SK-N-DZ (cell line): ENCODE results near the gene KRTAP3-1. TPM values are rescaled to one million over a fixed set of nuclear protein-coding genes. Genes with fewer than 3 reads are reported as not detected.
"Not testable (repeated sequence)": the region's sequence is repeated elsewhere in the genome, so short reads cannot be mapped to it uniquely, and the experiment has no call there.

Source experiments
- DNase-seq: peaks from one replicate; pipeline ENCODE4 v3.0.0-alpha.2; 2015; ENCODE audit warnings: low spot score
- polyA plus RNA-seq, 2 experiments: library from polyadenylated mRNA; depleted of rRNA; stranded (reverse); fragments of >200 nt; gene quantifications; 2 replicates each; pipeline ENCODE4 v1.2.3, GENCODE V29; 2014

KRTAP3-1 gene
- polyA plus RNA-seq (2014; cell fraction: cytosol; rRNA removed) = not detected in 2 replicates
- not detected in 2 replicates for polyA plus RNA-seq (2014; cell fraction: nucleus; rRNA removed)

DNA sequence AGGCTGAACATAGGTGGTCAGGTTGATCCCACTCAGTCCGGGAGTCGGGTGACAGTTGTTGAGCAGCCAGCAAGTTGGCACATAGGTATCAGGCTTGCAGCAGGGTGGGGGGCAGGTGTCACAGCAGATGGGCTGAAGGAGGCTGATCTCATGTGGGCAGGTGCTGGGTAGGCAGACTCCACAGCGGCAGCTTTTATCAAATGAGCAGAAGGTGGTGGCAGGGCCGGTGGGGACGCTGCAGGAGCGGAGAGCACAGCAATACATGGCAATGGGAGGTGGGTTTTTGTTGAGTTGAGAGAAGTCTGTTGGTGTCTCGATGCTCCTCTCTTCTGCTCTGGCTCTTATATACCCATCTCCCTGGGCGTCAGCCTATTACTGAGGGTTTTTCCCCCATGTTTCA, at the start of gene KRTAP3-1:
KRTAP3-1 (minus strand) TSS at position 318 of the 400 bp plus-strand sequence; CDS start at position 264, 54 bp downstream.
- DNase-seq = no peak

DNA sequence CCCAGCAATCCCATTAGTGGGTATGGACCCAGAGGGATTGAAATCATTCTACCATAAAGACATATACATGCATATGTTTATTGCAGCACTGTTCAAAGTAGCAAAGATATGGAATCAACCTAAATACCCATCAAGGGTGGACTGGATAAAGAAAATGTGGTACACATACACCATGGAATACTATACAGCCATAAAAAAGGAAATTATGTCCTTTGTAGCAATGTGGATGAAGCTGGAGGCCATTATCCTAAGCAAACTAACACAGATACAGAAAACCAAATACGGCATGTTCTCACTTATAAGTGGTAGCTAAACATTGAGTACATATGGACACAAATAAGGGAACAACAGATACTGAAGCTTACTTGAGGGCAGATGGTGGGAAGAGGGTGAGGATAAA, 48.6 kb upstream of the KRTAP3-1 start:
- DNase-seq = no peak

DNA sequence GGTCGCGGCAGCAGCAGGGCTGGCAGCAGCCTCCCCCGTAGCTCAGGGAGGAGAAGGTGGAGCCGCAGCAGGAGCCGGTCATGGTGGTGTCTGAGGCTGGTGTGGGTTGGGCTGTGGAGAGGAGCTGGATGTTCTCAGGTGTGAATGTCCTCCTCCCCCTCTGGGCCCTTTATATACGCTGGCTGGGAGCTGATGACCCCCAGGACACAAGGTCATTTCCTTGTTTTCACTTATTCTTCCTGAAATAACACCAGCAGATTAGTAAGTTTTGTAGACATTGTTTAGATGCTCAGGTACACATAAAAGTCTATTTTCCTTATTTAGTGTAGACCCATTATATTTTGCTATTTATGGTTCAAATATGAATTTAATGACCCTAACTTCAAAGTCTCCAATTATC, 46.2 kb upstream of the KRTAP3-1 start, which contains the start of gene KRTAP2-2:
KRTAP2-2 (minus strand) TSS at position 101 of the 400 bp plus-strand sequence; CDS start at position 82, 19 bp downstream.
- not testable (repeated sequence) for DNase-seq

DNA sequence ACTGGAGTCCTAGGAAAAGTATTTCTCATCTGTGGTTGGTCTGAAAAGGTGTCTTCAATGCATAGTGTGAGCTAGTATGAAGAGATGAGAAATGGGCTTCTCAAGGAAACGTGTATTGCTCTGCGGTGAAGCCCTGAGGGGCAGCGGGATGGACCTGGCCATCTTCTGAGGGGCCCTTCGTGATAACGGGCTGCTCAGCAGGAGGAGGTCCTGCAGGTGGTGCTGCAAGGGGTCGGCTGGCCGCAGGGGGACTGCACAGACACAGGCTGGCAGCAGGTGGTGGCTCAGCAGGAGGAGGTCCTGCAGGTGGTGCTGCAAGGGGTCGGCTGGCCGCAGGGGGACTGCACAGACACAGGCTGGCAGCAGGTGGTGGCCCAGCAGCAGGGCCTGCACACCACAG, 45.6 kb upstream of the KRTAP3-1 start:
- DNase-seq = not testable (repeated sequence)

DNA sequence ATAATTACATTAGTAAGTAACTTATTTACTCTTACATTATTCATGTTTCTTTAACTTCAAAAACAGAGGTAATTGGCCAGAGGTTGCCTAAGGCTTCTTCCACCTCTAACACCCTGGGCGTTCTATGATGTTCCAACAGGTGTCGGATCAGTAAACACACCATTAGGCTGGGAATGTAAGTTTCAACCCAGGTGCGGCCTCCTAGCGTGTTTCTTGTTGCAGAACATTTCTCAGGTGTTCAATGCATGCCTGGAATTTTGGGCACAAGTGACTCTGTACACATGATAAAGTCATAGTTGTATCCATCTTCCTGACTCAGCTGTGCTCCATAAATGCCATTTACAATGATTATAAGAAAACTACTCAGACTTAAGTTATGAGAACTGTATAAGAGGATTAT, 45.1 kb upstream of the KRTAP3-1 start:
- no peak for DNase-seq

DNA sequence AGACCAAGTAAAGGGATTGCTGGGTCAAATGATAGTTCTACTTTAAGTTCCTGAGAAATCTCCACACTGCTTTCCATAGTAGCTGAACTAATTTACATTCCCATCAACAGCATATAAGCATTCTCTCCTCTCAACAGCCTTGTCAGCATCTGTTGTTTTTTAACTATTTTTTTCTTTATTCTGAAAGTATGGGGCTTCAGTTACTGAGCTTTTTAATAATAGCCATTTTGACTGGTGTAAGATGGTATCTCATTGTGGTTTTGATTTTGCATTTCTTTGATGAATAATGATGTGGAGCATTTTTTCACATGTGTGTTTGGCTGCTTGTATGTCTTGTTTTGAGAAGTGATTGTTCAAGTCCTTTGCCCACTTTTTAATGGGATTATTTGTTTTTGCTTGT, 43.6 kb upstream of the KRTAP3-1 start:
- DNase-seq = no peak

DNA sequence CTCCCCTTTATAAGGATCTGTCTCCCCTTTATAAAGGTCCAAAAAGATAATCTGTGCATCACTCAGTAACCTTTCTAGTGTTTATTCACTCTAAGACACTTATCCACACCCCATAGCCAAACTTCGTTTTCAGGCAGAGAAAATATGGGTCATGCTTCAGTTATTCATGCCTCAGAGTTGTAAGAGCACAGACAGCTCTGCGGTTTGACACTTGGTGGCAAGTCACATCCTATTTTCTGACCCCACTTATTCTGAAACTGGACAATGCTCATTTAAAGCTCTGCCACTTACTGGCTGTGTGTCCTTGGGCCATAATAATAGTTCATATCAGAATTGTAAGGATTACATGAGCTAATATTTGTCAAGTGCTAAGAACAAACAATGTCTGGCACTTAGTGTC, 40.2 kb upstream of the KRTAP3-1 start:
- no peak for DNase-seq

DNA sequence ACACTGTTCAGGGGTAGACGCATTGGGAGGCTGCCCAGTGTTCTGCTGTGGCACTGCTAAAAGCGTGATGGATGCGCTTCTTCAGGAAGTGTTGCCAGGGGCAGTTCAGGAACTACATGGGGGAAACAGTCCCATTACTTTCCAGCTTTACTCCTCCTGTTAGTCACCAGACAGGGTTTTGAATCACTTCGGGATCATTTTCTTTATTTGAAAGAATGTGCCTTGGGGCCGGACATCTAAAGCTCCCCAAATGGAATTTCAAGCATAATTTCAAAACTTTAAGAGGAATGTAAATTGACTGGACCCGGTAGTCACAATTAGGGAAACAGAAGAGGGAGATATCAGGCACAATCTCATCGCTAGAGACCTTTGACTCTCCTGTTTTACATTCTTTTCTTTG, 39.5 kb upstream of the KRTAP3-1 start:
- DNase-seq = no peak

DNA sequence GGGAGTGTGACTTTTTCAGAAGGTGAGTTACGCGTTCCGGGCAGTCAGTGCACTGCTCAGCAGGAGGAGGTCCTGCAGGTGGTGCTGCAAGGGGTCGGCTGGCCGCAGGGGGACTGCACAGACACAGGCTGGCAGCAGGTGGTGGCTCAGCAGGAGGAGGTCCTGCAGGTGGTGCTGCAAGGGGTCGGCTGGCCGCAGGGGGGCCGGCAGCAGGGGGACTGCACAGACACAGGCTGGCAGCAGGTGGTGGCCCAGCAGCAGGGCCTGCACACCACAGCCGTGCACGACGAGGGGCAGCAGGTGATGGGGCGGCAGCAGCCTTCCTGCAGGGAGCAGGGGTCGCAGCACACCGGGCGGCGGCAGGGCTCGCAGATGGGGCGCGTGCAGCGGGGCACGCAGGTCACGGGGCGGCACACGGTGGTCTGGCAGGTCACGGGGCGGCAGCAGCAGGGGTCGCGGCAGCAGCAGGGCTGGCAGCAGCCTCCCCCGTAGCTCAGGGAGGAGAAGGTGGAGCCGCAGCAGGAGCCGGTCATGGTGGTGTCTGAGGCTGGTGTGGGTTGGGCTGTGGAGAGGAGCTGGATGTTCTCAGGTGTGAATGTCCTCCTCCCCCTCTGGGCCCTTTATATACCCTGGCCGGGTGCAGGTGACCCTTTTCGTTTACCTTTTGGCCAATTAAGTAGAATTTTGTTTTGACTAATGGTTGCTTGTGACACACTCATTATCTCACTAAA, 38.0 kb upstream of the KRTAP3-1 start, which contains the start of gene KRTAP2-1:
KRTAP2-1 (minus strand) TSS at position 582 of the 731 bp plus-strand sequence; CDS start at position 533, 49 bp downstream.
- DNase-seq = not testable (repeated sequence)

DNA sequence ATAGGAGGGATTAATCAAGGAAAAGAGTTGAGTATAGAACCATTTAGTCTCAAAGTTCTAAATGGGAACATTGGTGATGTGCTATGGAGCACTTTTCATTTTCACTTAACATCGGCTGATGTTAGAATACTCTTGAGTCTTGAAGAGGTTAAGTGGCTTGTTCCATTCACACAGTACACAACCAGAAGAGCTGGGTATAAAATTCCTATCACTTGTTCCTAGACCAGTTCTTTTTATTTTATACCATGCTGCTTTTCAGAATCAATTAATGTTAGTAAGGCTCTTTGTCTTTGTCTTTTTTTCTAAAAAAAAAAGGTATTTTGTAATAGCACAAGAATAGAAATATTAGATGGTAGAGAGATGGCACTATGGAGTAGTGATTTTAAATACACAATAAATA, 34.0 kb upstream of the KRTAP3-1 start:
- DNase-seq = no peak

DNA sequence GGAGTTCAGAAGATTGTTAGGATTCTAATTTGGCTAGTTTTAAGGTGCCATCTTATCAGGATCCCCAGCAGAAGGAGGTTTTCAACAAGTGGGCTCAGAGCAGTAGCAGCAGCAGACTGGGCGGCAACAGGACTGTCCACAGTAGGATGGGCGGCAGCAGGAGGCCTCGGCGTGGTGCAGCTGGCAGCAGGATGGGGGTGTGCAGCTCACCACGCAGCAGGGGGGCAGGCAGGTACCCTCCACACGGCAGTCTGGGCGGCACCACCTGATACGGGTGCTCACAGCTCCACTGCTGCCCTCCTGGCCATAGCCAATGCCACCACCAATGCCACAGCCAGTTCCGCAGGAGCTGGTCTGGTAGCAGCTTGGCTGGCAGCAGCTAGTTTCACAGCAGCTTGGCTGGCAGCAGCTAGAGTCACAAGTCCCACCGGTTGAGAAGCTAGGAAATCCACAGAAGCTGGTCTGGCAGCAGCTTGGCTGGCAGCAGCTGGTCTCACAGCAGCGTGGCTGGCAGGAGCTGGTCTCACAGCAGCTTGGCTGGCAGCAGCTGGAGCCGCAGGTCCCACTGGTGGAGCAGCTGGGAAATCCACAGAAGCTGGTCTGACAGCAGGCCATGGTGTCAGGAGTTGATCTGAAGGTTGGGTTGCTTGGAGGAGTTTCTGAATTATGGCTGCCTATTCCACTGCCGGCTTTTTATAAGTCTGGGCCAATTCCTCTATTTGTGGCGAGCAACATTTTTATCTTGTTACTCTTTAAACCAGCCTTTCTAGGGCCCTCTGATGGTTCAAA, 32.0 kb upstream of the KRTAP3-1 start, which contains the start of gene KRTAP1-1:
KRTAP1-1 (minus strand) TSS at position 668 of the 789 bp plus-strand sequence; CDS start at position 615, 53 bp downstream.
- not testable (repeated sequence) for DNase-seq

DNA sequence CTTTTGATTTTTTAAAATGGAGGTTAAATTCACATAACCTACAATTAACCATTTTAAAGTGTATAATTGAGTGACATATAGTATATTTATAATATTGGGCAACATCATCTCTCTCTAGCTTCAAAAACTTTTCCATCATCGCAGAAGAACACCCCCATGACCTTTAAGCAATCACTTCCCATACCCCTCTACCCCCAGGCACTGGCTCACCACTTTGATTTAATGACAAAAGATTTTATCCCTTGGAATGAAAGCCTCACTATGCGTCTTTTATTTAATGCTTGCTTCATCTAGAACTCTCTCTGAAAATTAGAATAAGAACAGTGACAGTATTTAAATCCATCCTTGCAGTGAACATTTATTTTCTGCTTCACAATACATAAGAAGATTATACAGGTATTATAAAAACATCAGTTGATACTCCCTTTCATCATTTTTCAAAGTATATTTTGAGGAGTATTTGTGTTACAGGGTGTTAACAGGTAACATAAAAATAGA, 29.0 kb upstream of the KRTAP3-1 start:
- no peak for DNase-seq

DNA sequence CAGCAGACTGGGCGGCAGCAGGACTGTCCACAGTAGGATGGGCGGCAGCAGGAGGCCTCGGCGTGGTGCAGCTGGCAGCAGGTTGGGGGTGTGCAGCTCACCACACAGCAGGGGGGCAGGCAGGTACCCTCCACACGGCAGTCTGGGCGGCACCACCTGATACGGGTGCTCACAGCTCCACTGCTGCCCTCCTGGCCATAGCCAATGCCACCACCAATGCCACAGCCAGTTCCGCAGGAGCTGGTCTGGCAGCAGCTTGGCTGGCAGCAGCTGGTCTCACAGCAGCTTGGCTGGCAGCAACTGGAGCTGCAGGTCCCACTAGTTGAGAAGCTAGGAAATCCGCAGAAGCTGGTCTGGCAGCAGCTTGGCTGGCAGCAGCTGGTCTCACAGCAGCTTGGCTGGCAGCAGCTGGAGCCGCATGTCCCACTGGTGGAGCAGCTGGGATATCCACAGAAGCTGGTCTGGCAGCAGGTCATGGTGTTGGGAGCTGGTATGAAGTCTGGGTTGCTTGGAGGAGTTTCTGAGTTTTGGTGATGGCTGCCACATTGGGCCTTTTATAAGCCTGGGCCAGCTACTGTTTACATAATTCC, 25.5 kb upstream of the KRTAP3-1 start, which contains the start of gene KRTAP1-3:
KRTAP1-3 (minus strand) TSS at position 529 of the 590 bp plus-strand sequence; CDS start at position 476, 53 bp downstream.
- not testable (repeated sequence) for DNase-seq

DNA sequence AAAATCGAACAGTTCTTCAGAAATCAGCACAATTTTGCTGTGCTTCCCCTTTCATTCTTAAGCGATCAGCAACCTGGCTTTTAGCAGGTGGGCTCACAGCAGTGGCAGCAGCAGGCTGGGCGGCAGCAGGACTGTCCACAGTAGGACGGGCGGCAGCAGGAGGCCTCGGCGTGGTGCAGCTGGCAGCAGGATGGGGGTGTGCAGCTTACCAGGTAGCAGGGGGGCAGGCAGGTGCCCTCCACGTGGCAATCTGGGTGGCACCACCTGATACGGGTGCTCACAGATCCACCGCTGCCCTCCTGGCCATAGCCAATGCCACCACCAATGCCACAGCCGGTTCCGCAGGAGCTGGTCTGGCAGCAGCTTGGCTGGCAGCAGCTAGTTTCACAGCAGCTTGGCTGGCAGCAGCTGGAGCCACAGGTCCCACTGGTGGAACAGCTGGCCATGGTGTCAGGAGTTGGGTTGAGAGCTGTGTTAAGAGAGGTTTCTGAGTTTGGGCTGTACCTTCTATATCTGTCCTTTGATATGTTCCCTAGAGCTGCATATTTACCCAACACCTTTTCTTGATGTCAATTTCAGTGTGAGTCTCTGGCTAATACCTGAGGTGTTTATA, 20.8 kb upstream of the KRTAP3-1 start, which contains the start of gene KRTAP1-4:
KRTAP1-4 (minus strand) TSS at position 563 of the 613 bp plus-strand sequence; CDS start at position 446, 117 bp downstream.
- no peak for DNase-seq

DNA sequence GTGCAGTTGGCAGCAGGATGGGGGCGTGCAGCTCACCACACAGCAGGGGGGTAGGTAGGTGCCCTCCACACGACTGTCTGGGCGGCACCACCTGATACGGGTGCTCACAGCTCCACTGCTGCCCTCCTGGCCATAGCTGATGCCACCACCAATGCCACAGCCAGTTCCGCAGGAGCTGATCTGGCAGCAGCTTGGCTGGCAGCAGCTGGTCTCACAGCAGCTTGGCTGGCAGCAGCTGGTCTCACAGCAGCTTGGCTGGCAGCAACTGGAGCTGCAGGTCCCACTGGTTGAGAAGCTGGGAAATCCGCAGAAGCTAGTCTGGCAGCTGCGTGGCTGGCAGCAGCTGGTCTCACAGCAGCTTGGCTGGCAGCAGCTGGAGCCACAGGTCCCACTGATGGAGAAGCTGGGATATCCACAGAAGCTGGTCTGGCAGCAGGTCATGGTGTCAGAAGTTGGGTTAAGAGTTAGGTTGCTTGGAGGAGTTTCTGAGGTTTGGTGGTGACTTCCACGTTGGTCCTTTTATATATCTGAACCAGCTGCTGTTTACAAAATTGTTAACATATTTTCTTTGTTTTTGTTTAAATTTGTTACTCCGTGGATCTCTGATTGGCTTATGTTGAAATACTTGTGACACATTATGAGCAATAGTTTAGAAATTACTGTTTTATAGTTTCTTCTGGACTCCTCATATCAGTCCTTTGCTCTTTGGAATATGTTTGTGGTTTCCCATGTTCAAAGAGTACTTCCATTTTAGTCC, 18.0 kb upstream of the KRTAP3-1 start, which contains the start of gene KRTAP1-5:
KRTAP1-5 (minus strand) TSS at position 494 of the 757 bp plus-strand sequence; CDS start at position 441, 53 bp downstream.
- DNase-seq = no peak

DNA sequence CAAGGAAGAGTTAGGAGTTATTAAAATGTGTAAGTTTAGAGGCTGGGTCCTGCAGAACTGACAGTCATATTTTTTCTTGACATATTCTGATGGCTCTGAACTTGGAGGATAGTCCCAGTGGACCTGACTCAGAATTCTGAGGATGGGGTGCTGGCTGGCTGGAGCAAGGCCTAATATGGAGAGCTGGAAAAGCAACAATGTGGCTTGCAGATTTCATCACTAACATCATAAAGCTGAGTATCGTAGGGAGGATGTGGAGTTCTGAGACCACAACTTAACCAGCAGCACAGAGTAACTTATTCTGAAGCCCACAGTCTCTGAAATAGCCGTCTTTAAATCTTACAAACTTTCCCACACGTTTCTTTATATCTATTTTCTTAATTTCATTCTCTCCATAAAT, 15.8 kb upstream of the KRTAP3-1 start:
- DNase-seq = no peak

DNA sequence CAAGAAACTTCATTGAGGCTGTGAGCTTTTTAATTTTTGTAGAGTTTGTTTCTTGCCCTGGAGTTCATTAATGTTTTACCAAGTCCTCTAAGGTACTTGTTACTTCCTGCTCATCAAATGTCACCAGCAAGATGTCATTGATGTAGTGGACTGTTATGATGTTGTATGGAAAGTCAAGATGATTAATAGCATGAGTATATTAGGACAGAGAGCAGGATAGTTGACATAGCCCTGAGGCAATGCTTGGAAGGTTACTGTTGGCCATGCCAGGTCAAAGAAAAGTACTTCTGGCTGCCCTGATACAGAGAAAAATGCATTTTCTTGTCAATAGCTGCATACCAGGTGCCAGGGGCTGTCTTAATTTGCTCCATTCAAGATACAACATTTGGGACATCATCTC, 11.4 kb upstream of the KRTAP3-1 start:
- DNase-seq = no peak

DNA sequence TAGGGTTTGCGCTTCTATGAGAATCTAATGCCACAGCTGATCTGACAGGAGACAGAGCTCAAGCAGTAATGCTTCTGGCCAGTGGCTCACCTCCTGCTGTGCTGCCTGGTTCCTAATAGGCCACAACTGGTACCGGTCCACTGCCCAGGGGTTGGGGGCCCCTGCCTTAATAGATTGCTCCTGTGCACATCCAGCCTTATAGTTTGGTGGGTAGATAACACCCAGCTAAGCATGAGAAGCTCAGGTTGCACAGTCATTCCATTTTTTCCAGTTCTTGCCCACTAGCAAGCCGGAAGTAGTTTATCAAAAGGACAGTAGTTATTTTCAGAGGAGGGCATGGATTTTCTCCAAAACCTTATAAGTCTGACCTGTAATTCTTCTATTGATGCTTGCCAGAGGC, 10.5 kb upstream of the KRTAP3-1 start:
- DNase-seq = no peak

DNA sequence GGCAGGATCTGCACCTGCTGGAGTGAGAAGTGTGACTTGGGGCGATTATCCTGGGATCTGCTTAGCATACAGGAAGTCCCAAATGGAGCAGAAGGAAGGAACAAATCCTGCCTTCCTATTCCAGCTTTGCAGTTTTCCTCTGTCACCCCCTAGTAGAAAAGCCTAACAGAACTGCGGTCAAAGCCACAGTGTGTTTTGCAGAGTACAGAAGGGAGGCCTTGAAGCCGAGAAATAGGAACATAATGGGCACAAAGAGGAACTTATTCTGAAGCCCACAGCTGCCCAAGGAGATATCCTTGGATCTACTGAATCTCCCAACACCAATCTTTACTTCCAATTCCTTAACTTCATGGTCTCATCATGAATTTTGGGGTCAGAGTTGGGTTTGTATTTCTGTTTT, 9.6 kb upstream of the KRTAP3-1 start:
- DNase-seq = no peak
